ENCODE measurements around the gene KIF5B. TPM values are rescaled to one million over a fixed set of nuclear protein-coding genes. Genes with fewer than 3 reads are reported as not detected.

The KIF5B gene
- total RNA-seq, 1 experiment from 2014 or later, result 108 TPM

GRCh38 chr10:32036922-32037321 is 19.3 kb downstream of the KIF5B start:
- no peak overlapping the region for H3K4me3 Mint-ChIP-seq (ENCODE audit: low read depth, unreplicated experiment)
- peaks cover 9% of the 10 kb centered on the region for H3K4me1 Mint-ChIP-seq (ENCODE audit: low read depth, unreplicated experiment)
- H3K9me3 Mint-ChIP-seq (ENCODE audit: low read depth, unreplicated experiment), result no peaks in the 10 kb centered on the region
- H3K36me3 Mint-ChIP-seq (ENCODE audit: insufficient read depth, unreplicated experiment), result peaks cover 62% of the 10 kb centered on the region
- DNase-seq, result no peak
- intact Hi-C loops (cut with micrococcal nuclease; ENCODE audit: unreplicated experiment), result no loop called here
- no peaks in the 10 kb centered on the region for H3K27me3 Mint-ChIP-seq (ENCODE audit: unreplicated experiment)
- CTCF ChIA-PET, result no interaction called here
- no peak overlapping the region for H3K27ac Mint-ChIP-seq (ENCODE audit: unreplicated experiment)
- no peak for TF ChIP-seq CTCF (IDR thresholded peaks at IDR 0.05; ENCODE audit: unreplicated experiment)
- no TSS peak for BruUV-seq (replicated peaks)

- intact Hi-C loops (cut with micrococcal nuclease; ENCODE audit: unreplicated experiment), result no loop called here
- no peaks in the 10 kb centered on the region for H3K27me3 Mint-ChIP-seq (ENCODE audit: unreplicated experiment)
- H3K27ac Mint-ChIP-seq (ENCODE audit: unreplicated experiment), result no peak overlapping the region
- CTCF ChIA-PET, result interaction anchor here (1.5 kb wide), 1 partner anchor 172 kb away, joined by 3 read pairs; no protein-coding TSS in a partner anchor
- no peak overlapping the region for H3K4me3 Mint-ChIP-seq (ENCODE audit: low read depth, unreplicated experiment)
- H3K9me3 Mint-ChIP-seq (ENCODE audit: low read depth, unreplicated experiment), result no peaks in the 10 kb centered on the region
- peaks cover 59% of the 10 kb centered on the region for H3K36me3 Mint-ChIP-seq (ENCODE audit: insufficient read depth, unreplicated experiment)
- DNase-seq, result no peak
- no peak for TF ChIP-seq CTCF (IDR thresholded peaks at IDR 0.05; ENCODE audit: unreplicated experiment)
- no TSS peak for BruUV-seq (replicated peaks)
- H3K4me1 Mint-ChIP-seq (ENCODE audit: low read depth, unreplicated experiment), result no peaks in the 10 kb centered on the region
Observed at GRCh38 chr10:32035038-32035437, 21.2 kb downstream of the KIF5B start.

GRCh38 chr10:32033171-32033570 is 23.1 kb downstream of the KIF5B start:
- no TSS peak for BruUV-seq (replicated peaks)
- Mint-ChIP-seq H3K36me3 (ENCODE audit: insufficient read depth, unreplicated experiment) (peaks cover 76% of the 10 kb centered on the region), H3K4me1 (ENCODE audit: low read depth, unreplicated experiment) (no peaks in the 10 kb centered on the region)

GRCh38 chr10:32031920-32032319 is 24.3 kb downstream of the KIF5B start:
- CTCF ChIA-PET, result no interaction called here
- Mint-ChIP-seq H3K27ac (ENCODE audit: unreplicated experiment) (peak overlapping the region; percentile 23), H3K27me3 (ENCODE audit: unreplicated experiment) (no peaks in the 10 kb centered on the region), H3K4me3 (ENCODE audit: low read depth, unreplicated experiment) (no peak overlapping the region), H3K9me3 (ENCODE audit: low read depth, unreplicated experiment) (no peaks in the 10 kb centered on the region), H3K4me1 (ENCODE audit: low read depth, unreplicated experiment) (no peaks in the 10 kb centered on the region), H3K36me3 (ENCODE audit: insufficient read depth, unreplicated experiment) (peaks cover 74% of the 10 kb centered on the region)
- DNase-seq, result no peak
- no TSS peak for BruUV-seq (replicated peaks)
- intact Hi-C loops (cut with micrococcal nuclease; ENCODE audit: unreplicated experiment), result no loop called here
- TF ChIP-seq CTCF (IDR thresholded peaks at IDR 0.05; ENCODE audit: unreplicated experiment), result no peak

More at GRCh38 chr10:32033171-32033570, 23.1 kb downstream of the KIF5B start:
- no peak for DNase-seq
- Mint-ChIP-seq H3K4me3 (ENCODE audit: low read depth, unreplicated experiment) (no peak overlapping the region), H3K27ac (ENCODE audit: unreplicated experiment) (no peak overlapping the region), H3K27me3 (ENCODE audit: unreplicated experiment) (no peaks in the 10 kb centered on the region), H3K9me3 (ENCODE audit: low read depth, unreplicated experiment) (no peaks in the 10 kb centered on the region)
- CTCF ChIA-PET, result no interaction called here
- TF ChIP-seq CTCF (IDR thresholded peaks at IDR 0.05; ENCODE audit: unreplicated experiment), result no peak
- intact Hi-C loops (cut with micrococcal nuclease; ENCODE audit: unreplicated experiment), result no loop called here
